Measurements from ENCODE around the gene PROX1. TPM values are rescaled to one million over a fixed set of nuclear protein-coding genes. Genes with fewer than 3 reads are reported as not detected.

Gene PROX1
- total and polyA plus RNA-seq, 8 donors, result 0.23 to 6.1 (median 2.7) TPM

GRCh38 chr1:214004014-214004413 lies 16.2 kb downstream of the PROX1 start:
- Histone ChIP-seq H3K27me3 (no peaks in the 10 kb centered on the region), H3K36me3 (no peaks in the 10 kb centered on the region), H3K4me3 (no peak overlapping the region), H3K27ac (no peak overlapping the region), H3K4me1 (peaks cover 0 to 5% (median 0%) of the 10 kb centered on the region in 4 donors), H3K9me3 (no peaks in the 10 kb centered on the region)
- peak in 1 of 2 donors; percentile 22 for DNase-seq
- intact Hi-C loops (cut with DNase I; ENCODE audit: low total_unique reads), result no loop called here
- no peak for TF ChIP-seq EP300 (IDR thresholded peaks at IDR 0.05)
- WGBS, 5 donors, result 55 to 73% (median 60%) methylated on average over 2 of the region's 2 CpGs

GRCh38 chr1:214004795-214005194 lies 17.0 kb downstream of the PROX1 start:
- Histone ChIP-seq H3K27me3 (no peaks in the 10 kb centered on the region), H3K36me3 (no peaks in the 10 kb centered on the region), H3K27ac (no peak overlapping the region), H3K4me1 (peaks cover 0 to 5% (median 0%) of the 10 kb centered on the region in 4 donors), H3K9me3 (no peaks in the 10 kb centered on the region), H3K4me3 (no peak overlapping the region)
- WGBS, 5 donors, result 83 to 94% (median 87%) methylated on average over 4 of the region's 4 CpGs
- TF ChIP-seq POLR2A (IDR thresholded peaks at IDR 0.05) (no peak), POLR2AphosphoS5 (IDR thresholded peaks at IDR 0.05) (no peak), CTCF (IDR thresholded peaks at IDR 0.05) (no peak), EP300 (IDR thresholded peaks at IDR 0.05) (no peak)
- no peak for DNase-seq
- intact Hi-C loops (cut with DNase I; ENCODE audit: low total_unique reads), result no loop called here

GRCh38 chr1:214005708-214006107 lies 17.9 kb downstream of the PROX1 start:
- no peak for DNase-seq
- TF ChIP-seq POLR2AphosphoS5 (IDR thresholded peaks at IDR 0.05), result no peak
- TF ChIP-seq POLR2A (IDR thresholded peaks at IDR 0.05), result no peak
- TF ChIP-seq CTCF (IDR thresholded peaks at IDR 0.05), result no peak
- no peak for TF ChIP-seq EP300 (IDR thresholded peaks at IDR 0.05)

GRCh38 chr1:214006845-214007244 lies 19.1 kb downstream of the PROX1 start:
- no peak for TF ChIP-seq POLR2AphosphoS5 (IDR thresholded peaks at IDR 0.05)
- no peak for TF ChIP-seq POLR2A (IDR thresholded peaks at IDR 0.05)
- DNase-seq, result no peak

More at GRCh38 chr1:214005708-214006107, 17.9 kb downstream of the PROX1 start:
- no peak overlapping the region for H3K4me3 ChIP-seq
- no peaks in the 10 kb centered on the region for H3K36me3 ChIP-seq
- H3K4me1 ChIP-seq, result peaks cover 0 to 5% (median 0%) of the 10 kb centered on the region in 4 donors
- H3K27ac ChIP-seq, result no peak overlapping the region
- intact Hi-C loops (cut with DNase I; ENCODE audit: low total_unique reads), result no loop called here
- H3K27me3 ChIP-seq, result no peaks in the 10 kb centered on the region
- H3K9me3 ChIP-seq, result no peaks in the 10 kb centered on the region
- WGBS, 5 donors, result 86 to 93% (median 91%) methylated on average over 3 of the region's 3 CpGs

GRCh38 chr1:214008347-214008746 lies 20.6 kb downstream of the PROX1 start:
- DNase-seq, result no peak
- intact Hi-C loops (cut with DNase I; ENCODE audit: low total_unique reads), result no loop called here
- WGBS, 5 donors, result 82 to 93% (median 89%) methylated on average over 3 of the region's 3 CpGs
- Histone ChIP-seq H3K27ac (no peak overlapping the region), H3K27me3 (no peaks in the 10 kb centered on the region), H3K4me1 (peaks cover 0 to 3% (median 0%) of the 10 kb centered on the region in 4 donors), H3K36me3 (no peaks in the 10 kb centered on the region), H3K4me3 (no peak overlapping the region), H3K9me3 (no peaks in the 10 kb centered on the region)
- TF ChIP-seq POLR2AphosphoS5 (IDR thresholded peaks at IDR 0.05), result no peak
- no peak for TF ChIP-seq EP300 (IDR thresholded peaks at IDR 0.05)
- TF ChIP-seq POLR2A (IDR thresholded peaks at IDR 0.05), result no peak
- no peak for TF ChIP-seq CTCF (IDR thresholded peaks at IDR 0.05)

More at GRCh38 chr1:214006845-214007244, 19.1 kb downstream of the PROX1 start:
- Histone ChIP-seq H3K4me3 (no peak overlapping the region), H3K9me3 (no peaks in the 10 kb centered on the region), H3K4me1 (peaks cover 0 to 5% (median 0%) of the 10 kb centered on the region in 4 donors), H3K36me3 (no peaks in the 10 kb centered on the region), H3K27me3 (no peaks in the 10 kb centered on the region), H3K27ac (no peak overlapping the region)
- intact Hi-C loops (cut with DNase I; ENCODE audit: low total_unique reads), result no loop called here
- WGBS, 5 donors, result 73 to 85% (median 81%) methylated on average over 3 of the region's 3 CpGs
